Osteoblast (primary cell): ENCODE data around the gene CTR9. TPM values are rescaled to one million over a fixed set of nuclear protein-coding genes. Genes with fewer than 3 reads are reported as not detected.

Source experiments
- DNase-seq: peaks from one replicate; pipeline ENCODE4 v3.0.0; 2011; ENCODE audit warnings: low spot score, mixed read lengths; ENCODE audit not compliant: insufficient read length; ENCODE audit errors: missing footprints
- H2AFZ ChIP-seq: 2 replicates; pipeline ENCODE4 v1.6.0; 2011; ENCODE audit warnings: mild to moderate bottlenecking, low read length
- H3K27ac ChIP-seq: 2 replicates; pipeline ENCODE4 v1.5.1; 2011; ENCODE audit warnings: mild to moderate bottlenecking, low read depth, low read length, moderate library complexity
- H3K27me3 ChIP-seq: 2 replicates; pipeline ENCODE4 v1.6.0; 2012; ENCODE audit warnings: mild to moderate bottlenecking, control low read depth, inconsistent platforms, low read length, moderate library complexity; ENCODE audit not compliant: insufficient read depth
- H3K36me3 ChIP-seq: 2 replicates; pipeline ENCODE4 v1.5.1; 2011; ENCODE audit warnings: mild to moderate bottlenecking, low read length, control low read depth, moderate library complexity; ENCODE audit not compliant: insufficient read depth
- H3K4me1 ChIP-seq: 2 replicates; pipeline ENCODE4 v1.5.1; 2011; ENCODE audit warnings: mild to moderate bottlenecking, low read length, control low read depth, moderate library complexity; ENCODE audit not compliant: insufficient read depth
- H3K4me2 ChIP-seq: 2 replicates; pipeline ENCODE4 v1.6.0; 2011; ENCODE audit warnings: mild to moderate bottlenecking, low read length; ENCODE audit not compliant: insufficient read depth
- H3K4me3 ChIP-seq: fragments of 200-600 bp; sonication (generic); 3 replicates; pipeline ENCODE4 v1.5.1; 2012; ENCODE audit warnings: mild to moderate bottlenecking, low read length, inconsistent platforms; ENCODE audit not compliant: insufficient read depth
- H3K79me2 ChIP-seq: 2 replicates; pipeline ENCODE4 v1.6.0; 2012; ENCODE audit warnings: mild to moderate bottlenecking, low read length, control low read depth, inconsistent platforms; ENCODE audit not compliant: insufficient read depth
- H3K9me3 ChIP-seq: 2 replicates; pipeline ENCODE4 v1.5.1; 2011; ENCODE audit warnings: low read depth, low read length, control low read depth
- H4K20me1 ChIP-seq: 2 replicates; pipeline ENCODE4 v1.6.0; 2012; ENCODE audit warnings: mild to moderate bottlenecking, low read length, control low read depth; ENCODE audit not compliant: insufficient read depth
- CTCF ChIP-seq: IDR thresholded peaks from 2 replicates; pipeline ENCODE4 v1.5.1; 2011; ENCODE audit warnings: mild to moderate bottlenecking, low read depth, low read length, moderate library complexity; ENCODE audit errors: extremely low read depth
- total RNA-seq: library from RNA; depleted of rRNA; stranded (reverse); fragments of >200 nt; gene quantifications from 2 replicates; pipeline ENCODE4 v1.2.3, GENCODE V29; 2012

The CTR9 gene
- total RNA-seq, 1 donor = 25.0 TPM

- DNase-seq = no peak
- Histone ChIP-seq H3K9me3 (no peaks in the 10 kb centered on the region), H3K27ac (no peak overlapping the region), H3K36me3 (peaks cover 16% of the 10 kb centered on the region), H3K27me3 (no peaks in the 10 kb centered on the region), H4K20me1 (peaks cover 14% of the 10 kb centered on the region), H3K4me2 (no peak overlapping the region), H3K79me2 (peaks cover 24% of the 10 kb centered on the region), H3K4me3 (no peak overlapping the region), H3K4me1 (peaks cover 9% of the 10 kb centered on the region), H2AFZ (no peak overlapping the region)
- no peak for TF ChIP-seq CTCF
Observed at GRCh38 chr11:10749476-10749875, 1.6 kb upstream of the CTR9 start.

GRCh38 chr11:10751581-10751940 is 515 bp downstream of the CTR9 start:
- H3K27ac ChIP-seq = peak overlapping the region; percentile 84
- H3K4me2 ChIP-seq = peak overlapping the region; percentile 96
- H2AFZ ChIP-seq = peak overlapping the region; percentile 96
- peaks cover 9% of the 10 kb centered on the region for H3K4me1 ChIP-seq
- peaks cover 14% of the 10 kb centered on the region for H4K20me1 ChIP-seq
- no peaks in the 10 kb centered on the region for H3K9me3 ChIP-seq
- H3K4me3 ChIP-seq = peak overlapping the region; percentile 99
- TF ChIP-seq CTCF = no peak
- H3K79me2 ChIP-seq = peaks cover 24% of the 10 kb centered on the region
- DNase-seq = peak; percentile 29
- H3K36me3 ChIP-seq = peaks cover 36% of the 10 kb centered on the region
- H3K27me3 ChIP-seq = no peaks in the 10 kb centered on the region

DNA sequence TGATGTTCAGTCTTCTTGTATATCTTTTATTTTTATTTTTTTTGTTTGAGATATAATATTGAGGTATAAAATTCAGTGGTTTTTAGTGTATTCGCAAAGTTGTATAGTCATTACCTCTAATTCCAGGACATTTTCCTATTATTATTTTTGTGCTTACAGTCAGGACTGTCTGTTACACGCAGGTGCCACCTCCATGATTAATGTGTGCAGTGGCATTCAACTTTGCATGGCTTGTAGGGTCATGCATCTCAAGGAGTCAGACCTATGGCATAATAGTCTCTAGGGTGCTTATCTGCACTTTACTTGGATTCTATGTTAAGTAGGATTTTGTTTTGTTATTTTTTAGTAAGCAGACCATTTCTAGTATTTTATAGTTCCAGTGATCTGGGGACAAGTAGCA is 1.0 kb downstream of the CTR9 start:
- DNase-seq = no peak
- TF ChIP-seq CTCF = no peak
- H3K27me3 ChIP-seq = no peaks in the 10 kb centered on the region
- H3K79me2 ChIP-seq = peaks cover 24% of the 10 kb centered on the region
- H3K9me3 ChIP-seq = no peaks in the 10 kb centered on the region
- H4K20me1 ChIP-seq = peaks cover 14% of the 10 kb centered on the region
- peak overlapping the region; percentile 96 for H3K4me2 ChIP-seq
- H2AFZ ChIP-seq = peak overlapping the region; percentile 96
- H3K4me3 ChIP-seq = peak overlapping the region; percentile 99
- H3K4me1 ChIP-seq = peaks cover 9% of the 10 kb centered on the region
- peaks cover 41% of the 10 kb centered on the region for H3K36me3 ChIP-seq
- H3K27ac ChIP-seq = peak overlapping the region; percentile 84

GRCh38 chr11:10752486-10752885 is 1.4 kb downstream of the CTR9 start:
- no peak for TF ChIP-seq CTCF
- Histone ChIP-seq H3K27ac (no peak overlapping the region), H3K36me3 (peaks cover 45% of the 10 kb centered on the region), H4K20me1 (peaks cover 14% of the 10 kb centered on the region), H3K9me3 (no peaks in the 10 kb centered on the region), H3K79me2 (peaks cover 24% of the 10 kb centered on the region), H3K4me3 (peak overlapping the region; percentile 99), H2AFZ (no peak overlapping the region), H3K4me2 (peak overlapping the region; percentile 96), H3K27me3 (no peaks in the 10 kb centered on the region), H3K4me1 (peaks cover 9% of the 10 kb centered on the region)
- no peak for DNase-seq
